Measurements from ENCODE around the gene KL. TPM values are rescaled to one million over a fixed set of nuclear protein-coding genes. Genes with fewer than 3 reads are reported as not detected.

The KL gene
- total RNA-seq, 4 donors from 2014 or later: 1.3 to 1.6 (median 1.4) TPM

- Histone ChIP-seq H3K9me3 (no peaks in the 10 kb centered on the region), H3K27me3 (no peaks in the 10 kb centered on the region), H3K27ac (peak overlapping the region; percentile 52 to 68 (median 62)), H3K4me3 (peak overlapping the region in 3 of 4 donors; percentile 15 to 34 (median 33)), H3K36me3 (no peaks in the 10 kb centered on the region), H3K4me1 (peaks cover 4 to 5% of the 10 kb centered on the region in 2 donors)
- in situ Hi-C loops (cut with MboI; ENCODE audit: low sequenced_read_pairs in 4 of 4): no loop called here
- no peak for DNase-seq
- intact Hi-C loops (cut with DNase I; ENCODE audit: low total_unique reads): no loop called here
- TF ChIP-seq POLR2A (IDR thresholded peaks at IDR 0.05): peak in 1 of 2 donors; percentile 42
- no peak for TF ChIP-seq CTCF (IDR thresholded peaks at IDR 0.05 in 4 of 5, conservative IDR thresholded peaks at IDR 0.05 in 1 of 5)
- ATAC-seq: peak; percentile 53 to 66
These were observed 46.7 kb upstream of the KL start for GRCh38 chr13:32969516-32969941.

DNA sequence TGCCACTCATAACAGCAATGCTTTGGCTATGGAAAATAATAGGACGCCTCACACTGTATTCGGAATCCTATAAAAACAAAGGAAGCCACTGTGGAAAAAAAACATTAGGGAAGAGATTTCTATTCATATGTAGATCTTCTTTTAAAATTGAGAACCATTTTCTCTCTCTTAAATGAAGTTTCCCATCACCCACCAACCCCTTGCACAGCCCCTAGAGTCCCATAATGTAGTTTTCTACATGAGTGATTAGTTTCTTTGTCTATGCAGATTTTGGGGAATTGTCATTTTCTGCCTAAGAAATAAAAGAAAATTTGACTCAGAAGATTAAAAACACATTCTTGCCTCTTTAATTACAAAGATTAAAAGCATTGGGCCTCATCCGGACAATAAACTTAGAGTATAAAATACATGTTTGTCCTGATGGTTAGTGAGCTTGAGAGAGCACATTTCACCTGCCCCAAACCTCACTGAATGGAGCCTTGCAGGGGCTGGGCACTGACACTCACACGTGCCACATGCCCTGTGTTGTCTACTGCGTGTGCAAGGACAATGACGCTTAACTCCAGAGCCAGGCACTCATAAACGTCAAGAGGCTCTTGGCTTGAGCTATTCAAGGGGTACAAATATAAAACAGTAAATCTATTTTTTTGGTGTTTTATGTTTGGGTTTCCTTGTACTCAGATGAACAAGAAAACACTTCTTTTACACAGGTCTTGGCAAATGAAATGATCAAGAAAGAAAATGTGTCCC, 40.0 kb upstream of the KL start:
- in situ Hi-C loops (cut with MboI; ENCODE audit: low sequenced_read_pairs in 4 of 4) (no loop called here), intact Hi-C loops (cut with DNase I; ENCODE audit: low total_unique reads) (no loop called here)
- H3K27ac ChIP-seq: no peak overlapping the region
- no peak overlapping the region for H3K4me3 ChIP-seq
- no peak for TF ChIP-seq POLR2A (IDR thresholded peaks at IDR 0.05)
- TF ChIP-seq CTCF (IDR thresholded peaks at IDR 0.05 in 4 of 5, conservative IDR thresholded peaks at IDR 0.05 in 1 of 5): no peak
- no peaks in the 10 kb centered on the region for H3K27me3 ChIP-seq
- ATAC-seq (no peak), DNase-seq (no peak)
- no peaks in the 10 kb centered on the region for H3K4me1 ChIP-seq
- H3K36me3 ChIP-seq: no peaks in the 10 kb centered on the region
- H3K9me3 ChIP-seq: no peaks in the 10 kb centered on the region

- H3K4me3 ChIP-seq: no peak overlapping the region
- in situ Hi-C loops (cut with MboI; ENCODE audit: low sequenced_read_pairs in 4 of 4): no loop called here
- TF ChIP-seq POLR2A (IDR thresholded peaks at IDR 0.05): no peak
- TF ChIP-seq CTCF (IDR thresholded peaks at IDR 0.05 in 4 of 5, conservative IDR thresholded peaks at IDR 0.05 in 1 of 5): no peak
- H3K4me1 ChIP-seq: no peaks in the 10 kb centered on the region
- H3K36me3 ChIP-seq: no peaks in the 10 kb centered on the region
- H3K27ac ChIP-seq: no peak overlapping the region
- intact Hi-C loops (cut with DNase I; ENCODE audit: low total_unique reads): no loop called here
- DNase-seq (no peak), ATAC-seq (no peak)
- no peaks in the 10 kb centered on the region for H3K9me3 ChIP-seq
- H3K27me3 ChIP-seq: no peaks in the 10 kb centered on the region
These were observed 39.3 kb upstream of the KL start for GRCh38 chr13:32976912-32977311.

- in situ Hi-C loops (cut with MboI; ENCODE audit: low sequenced_read_pairs in 4 of 4): no loop called here
- TF ChIP-seq CTCF (IDR thresholded peaks at IDR 0.05 in 4 of 5, conservative IDR thresholded peaks at IDR 0.05 in 1 of 5) (no peak), POLR2A (IDR thresholded peaks at IDR 0.05) (no peak)
These were observed 38.9 kb upstream of the KL start for GRCh38 chr13:32977321-32977720.

More at GRCh38 chr13:32977321-32977720, 38.9 kb upstream of the KL start:
- H3K27ac ChIP-seq: no peak overlapping the region
- no peaks in the 10 kb centered on the region for H3K27me3 ChIP-seq
- no peaks in the 10 kb centered on the region for H3K4me1 ChIP-seq
- ATAC-seq (no peak), DNase-seq (no peak)
- no peak overlapping the region for H3K4me3 ChIP-seq
- intact Hi-C loops (cut with DNase I; ENCODE audit: low total_unique reads): no loop called here
- H3K9me3 ChIP-seq: no peaks in the 10 kb centered on the region
- no peaks in the 10 kb centered on the region for H3K36me3 ChIP-seq

Data from gastrocnemius medialis (tissue), 4 donors.